GM19099 (cell line): ENCODE data around the gene PLPP2.

Source experiments
- POLR2A ChIP-seq: IDR thresholded peaks from 3 replicates; pipeline ENCODE4 v1.6.1; 2011; ENCODE audit warnings: low read depth; ENCODE audit not compliant: insufficient read length; ENCODE audit errors: extremely low read depth

Gene PLPP2

DNA sequence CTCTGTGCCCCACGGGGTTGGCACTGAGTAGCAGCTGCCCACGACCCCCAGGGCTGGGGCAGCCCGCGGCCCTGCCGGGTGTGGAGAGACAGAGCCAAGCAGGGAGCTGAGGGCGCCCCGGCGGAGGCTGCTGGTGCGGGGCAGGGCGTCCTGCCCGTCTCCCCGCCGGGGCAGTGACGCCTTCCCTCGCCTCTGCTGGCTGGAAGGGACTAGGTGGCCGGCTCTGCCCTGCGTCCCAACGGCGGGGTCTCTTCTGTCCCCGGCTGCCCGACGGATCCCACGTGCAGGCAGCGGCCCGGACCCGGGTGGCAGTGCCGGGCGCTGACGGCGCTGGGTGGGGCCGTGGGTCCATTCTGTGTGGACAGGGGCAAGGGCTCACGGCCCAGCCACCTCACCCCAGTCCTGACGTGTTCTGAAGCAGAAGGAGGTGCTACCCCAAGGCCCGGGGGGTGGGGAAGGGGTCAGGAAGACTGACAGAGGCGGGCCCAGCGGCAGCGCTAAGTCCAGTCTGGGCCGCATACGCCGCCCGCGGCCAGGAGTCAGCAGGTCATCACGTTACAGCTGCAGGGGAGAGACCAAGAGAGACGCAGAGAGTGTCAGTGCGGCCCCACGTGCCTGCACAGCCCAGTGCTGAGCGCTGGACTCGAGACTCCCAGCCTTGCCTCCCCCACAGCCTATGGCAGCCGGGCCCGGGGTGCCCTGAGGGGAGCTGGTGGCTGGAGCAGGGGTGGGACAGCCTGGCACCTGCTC is 15.1 kb upstream of the PLPP2 start:
- no peak for TF ChIP-seq POLR2A

DNA sequence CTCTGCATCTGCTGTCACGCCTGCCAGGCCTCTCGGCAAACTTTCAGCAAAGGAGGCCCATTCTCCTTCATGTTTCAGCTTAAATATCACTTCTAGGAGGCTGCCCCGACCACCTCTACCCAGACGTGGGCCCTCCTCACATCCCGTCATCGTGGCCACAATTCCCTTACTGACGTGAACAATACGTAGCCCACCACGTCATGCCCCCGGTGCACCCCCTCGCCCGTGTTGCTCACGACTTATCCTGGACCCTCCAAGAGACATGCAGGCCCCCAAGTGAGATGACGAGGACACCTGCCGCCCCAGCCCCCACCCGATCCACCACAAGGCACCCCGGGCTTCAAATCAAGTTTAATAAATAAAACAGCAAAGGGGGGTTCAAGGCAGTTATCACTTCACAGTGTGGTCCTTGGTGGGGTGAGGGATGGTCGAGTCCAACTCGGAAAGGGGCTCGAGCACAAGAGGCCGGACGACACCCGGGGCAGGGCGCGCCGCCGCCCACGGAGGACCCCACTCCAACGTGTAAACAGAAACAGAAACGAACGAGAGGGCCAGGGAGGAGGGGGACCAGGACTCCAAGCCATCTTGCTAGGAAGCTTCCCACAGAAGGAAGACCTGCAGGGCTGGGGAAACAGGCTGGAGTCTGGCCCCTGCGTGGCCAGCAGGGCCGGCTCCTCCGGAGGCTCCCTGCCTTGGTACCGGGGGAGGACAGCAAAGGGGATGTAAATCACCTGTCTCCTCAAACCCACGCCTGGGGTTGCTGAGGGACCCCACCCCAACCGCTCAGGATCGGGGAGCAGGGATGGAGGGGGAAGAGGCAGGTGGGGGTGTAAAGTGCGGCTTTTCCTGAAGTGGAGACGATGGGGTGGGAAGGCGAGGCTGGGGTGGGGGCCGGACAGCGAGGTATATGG is 14.3 kb upstream of the PLPP2 start:
- no peak for TF ChIP-seq POLR2A

DNA sequence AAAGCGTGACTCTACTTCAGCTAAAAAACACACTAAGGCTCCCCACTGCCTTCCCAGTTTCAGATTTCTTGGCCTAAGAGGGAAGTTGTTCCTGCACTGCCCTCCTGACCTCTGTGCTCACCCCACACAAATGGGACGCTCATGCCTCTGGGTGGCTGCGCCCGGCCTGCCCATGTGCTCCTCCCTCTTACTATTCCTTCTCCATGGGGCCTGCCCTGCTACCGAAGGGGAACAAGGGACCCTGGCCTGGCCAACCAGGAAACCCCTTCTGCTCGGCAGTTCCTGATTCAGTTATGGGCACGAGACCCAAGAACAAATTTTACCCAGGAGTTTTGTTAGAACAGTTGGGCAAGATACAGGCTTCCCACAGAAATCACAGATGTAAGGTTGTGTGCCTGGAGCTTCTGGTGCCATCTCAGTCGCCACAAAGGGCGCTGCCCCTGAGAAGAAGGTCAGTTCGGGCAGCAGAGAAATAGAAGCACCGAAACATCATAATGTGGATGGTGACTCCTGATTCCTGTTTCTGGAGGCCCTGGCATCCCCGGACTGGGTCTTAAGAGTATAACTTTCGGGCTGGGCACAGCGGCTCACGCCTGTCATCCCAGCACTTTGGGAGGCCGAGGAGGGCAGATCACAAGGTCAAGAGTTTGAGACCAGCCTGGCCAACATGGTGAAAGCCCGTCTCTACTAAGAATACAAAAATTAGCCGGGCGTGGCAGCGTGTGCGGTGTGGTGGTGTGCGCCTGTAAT is 5.4 kb upstream of the PLPP2 start:
- no peak for TF ChIP-seq POLR2A

DNA sequence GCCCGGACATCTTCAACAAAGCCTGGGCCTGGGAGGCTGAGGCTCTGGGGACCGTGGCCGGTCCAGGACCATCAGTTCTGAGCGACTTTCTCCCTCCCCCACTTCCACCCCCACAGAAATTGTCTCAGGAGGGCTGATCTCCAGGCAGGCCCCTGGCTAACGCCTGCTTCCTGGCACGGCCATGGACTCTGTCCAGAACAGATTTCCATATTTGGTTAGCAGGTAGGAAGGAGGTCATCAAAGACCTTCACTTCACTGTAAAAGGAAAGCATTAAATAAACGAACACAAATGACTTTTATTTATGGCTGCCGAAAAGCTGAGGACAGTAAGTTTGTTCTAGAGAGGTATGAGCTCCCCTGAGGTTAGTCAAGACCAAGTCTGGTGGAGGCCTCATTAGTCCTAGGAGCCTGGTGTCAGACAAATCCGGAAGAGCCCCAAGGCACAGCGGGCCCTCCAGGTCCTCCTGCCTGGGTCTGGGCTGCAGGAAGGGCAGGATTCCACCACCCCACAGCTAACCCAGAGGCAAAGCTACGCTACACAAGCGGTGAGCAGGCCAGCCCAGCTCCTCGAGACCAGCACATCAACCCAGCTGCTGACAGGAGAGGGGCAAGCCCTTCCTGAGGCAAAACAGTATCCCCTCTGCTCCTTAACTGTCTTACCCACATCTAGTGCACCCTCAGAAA is 4.6 kb upstream of the PLPP2 start:
- TF ChIP-seq POLR2A = no peak

DNA sequence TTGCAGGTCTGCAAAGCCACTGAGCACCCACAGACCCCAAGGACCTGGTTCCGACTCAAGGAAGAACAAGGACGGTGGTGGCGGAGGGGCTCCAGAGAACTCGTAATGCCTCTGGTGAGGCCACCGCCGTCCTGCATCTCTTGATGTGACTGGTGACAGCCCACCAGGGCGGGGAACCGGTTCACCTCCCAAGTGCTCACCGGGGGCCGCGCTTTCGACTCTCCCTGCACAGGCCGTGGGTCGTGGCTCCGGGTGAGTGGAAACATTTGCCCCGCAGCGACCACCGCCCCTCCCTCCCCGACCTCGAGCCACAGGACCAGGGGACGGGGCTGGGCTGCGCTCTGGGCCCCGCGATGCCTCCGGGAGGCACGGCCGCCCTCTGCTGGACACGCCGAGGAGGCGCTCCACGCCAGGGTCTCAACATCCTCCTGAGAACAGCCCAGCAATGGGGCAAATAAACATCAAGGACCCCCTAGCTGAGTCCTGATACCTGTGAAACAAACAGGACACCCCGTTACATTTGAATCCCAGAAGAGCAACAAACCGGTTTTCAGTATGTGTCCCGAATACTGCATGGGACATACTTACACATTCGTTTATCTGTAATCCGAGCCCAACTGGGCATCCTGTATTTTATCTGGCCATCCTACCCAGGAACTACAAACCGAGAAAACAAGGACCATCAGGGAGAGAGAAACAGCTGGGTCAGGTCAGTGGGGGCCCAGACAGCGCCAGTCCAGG is 3.9 kb upstream of the PLPP2 start:
- TF ChIP-seq POLR2A = no peak

DNA sequence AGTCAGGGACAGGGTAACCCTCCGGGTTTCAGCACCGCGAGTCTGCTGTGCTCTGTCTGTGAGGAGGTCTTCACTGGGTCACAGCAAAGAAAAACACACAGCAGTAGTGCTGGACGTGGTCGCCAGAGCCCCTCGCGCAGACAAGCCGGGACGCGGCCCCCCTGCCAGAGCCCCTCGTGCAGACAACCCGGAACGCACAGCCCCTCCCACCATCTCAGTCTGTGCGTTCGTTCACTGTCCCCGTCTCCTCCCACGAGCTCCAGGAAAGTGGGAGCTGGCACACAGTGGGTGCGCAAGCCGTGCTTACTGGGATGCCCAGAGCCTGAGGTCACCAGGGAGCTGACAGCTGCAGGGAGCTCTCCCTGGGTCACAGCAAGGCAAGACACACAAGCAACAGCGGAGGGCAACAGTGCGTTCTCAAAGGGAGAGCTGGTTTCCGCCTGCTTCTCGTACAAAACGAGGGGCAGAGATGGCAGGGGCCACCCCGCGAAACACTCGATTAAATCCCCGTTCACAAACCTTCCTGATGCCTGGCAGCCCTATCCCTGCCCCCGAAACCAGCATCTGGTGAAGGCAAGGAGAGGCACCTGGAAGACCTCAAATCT is 3.2 kb upstream of the PLPP2 start:
- no peak for TF ChIP-seq POLR2A

DNA sequence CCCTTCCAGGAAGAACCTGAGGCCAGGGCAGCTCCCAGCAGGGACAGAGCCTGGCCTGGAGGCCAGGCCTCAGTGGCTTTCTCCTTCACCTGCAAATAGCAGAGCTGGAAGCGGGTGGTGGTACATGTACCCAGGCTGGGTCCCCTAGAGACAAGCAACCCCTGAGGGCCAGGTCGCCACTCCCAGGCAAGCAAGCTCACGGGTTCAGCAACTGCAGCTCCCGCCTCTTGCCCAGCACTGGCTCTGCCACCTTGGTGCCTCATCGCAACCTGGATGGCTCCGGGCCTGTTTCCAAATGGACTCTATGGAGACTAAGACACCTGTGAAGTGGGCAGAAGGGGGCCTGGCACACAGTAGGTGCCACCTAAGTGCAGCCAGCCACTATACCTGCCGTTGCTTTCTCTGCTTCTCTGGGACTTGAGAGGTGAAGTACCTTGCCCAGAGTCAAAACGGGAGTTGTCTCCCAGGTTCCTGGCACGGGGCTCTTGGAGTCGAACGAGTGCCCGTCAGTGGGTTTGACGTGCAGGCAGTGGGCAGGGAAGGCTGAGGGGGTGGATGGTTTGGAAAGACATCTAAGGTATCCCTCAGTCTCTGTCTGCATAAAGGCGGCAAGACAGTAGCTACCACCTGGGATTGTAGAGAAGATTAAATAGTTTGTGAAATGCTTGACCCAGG is 2.4 kb upstream of the PLPP2 start:
- no peak for TF ChIP-seq POLR2A

DNA sequence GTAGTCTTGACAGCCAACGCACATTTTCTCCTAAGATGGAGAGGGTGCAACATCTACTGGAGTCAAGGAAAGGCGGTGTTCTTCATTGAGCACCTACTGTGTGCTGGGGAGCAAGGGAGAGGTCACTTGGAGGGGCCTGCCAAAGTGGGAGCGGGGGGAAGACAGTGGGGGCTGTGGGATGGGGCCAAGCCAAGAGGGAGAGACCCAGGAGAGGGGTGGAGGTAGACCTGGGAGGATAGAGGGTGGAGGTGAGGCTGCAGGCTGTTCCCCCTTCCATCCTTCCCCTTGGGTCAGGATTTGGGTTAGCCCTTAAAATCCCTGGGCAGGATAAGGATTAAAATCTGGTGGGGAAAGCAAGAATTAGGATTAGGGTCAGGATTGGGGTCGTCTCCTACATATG is 1.7 kb upstream of the PLPP2 start:
- no peak for TF ChIP-seq POLR2A

DNA sequence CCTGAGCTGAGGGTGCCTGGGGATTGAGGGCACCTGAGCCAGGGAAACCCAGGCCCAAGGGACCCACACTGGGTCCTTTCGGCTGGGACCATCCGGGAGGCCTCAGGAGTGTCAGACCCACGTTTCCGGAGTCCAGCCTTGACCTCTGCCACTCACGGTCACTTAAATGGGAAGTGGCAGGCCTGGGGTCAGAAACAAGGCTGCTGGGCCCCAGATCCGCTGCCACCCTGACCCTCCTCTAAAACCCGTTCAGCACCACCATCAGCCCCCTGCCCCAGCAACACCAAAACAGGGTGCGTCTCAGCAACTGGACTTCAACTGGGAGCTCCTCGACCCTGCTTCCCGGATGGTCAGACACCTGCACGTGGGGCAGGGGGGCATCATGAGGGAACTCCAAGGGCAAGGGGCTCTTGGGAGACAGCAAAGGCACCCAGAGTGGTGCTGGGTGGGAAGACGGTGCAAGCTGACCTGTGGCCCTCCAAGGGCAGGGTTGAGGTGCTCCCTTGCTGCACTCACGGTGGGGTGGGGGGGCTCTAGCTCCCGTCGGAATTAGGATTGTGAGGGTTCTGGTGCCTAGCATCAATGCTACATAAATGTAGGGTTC is 1.2 kb upstream of the PLPP2 start:
- TF ChIP-seq POLR2A = no peak

DNA sequence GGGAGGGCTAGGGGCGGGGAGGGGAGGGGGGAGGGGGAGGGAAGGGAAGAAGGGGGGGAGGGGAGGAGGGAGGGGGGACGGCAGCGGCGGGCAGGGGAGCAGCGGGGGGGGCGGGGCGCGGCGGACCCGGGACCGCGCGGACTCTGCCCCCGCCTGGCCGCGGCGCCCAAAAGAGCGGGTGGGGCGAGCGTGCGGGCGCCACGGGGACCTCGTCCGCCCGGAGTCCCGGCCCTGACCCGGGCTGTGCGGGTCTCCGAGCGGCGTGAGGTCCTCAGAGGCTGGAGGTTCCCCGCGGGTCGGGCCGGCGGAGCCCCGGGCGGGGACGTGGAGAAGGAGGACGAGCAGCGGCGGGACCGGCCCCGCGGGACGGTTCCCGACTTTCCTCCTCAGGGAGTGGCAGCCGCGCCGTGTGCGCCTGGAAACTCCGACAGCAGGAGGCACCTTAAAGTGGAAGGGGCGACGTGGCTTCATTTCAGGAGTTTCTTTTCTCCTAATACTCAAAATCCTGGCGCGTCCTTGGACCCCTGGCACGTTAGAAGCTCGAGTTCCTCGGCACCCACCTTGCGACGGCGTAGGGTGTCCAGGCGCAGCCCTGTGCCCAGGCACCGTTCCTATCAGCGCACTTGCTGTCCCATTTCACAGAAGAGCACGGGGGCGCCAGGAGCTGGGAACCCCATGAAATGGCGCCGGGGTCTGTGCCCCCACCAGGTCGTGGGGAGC is 518 bp upstream of the PLPP2 start:
- TF ChIP-seq POLR2A = no peak

DNA sequence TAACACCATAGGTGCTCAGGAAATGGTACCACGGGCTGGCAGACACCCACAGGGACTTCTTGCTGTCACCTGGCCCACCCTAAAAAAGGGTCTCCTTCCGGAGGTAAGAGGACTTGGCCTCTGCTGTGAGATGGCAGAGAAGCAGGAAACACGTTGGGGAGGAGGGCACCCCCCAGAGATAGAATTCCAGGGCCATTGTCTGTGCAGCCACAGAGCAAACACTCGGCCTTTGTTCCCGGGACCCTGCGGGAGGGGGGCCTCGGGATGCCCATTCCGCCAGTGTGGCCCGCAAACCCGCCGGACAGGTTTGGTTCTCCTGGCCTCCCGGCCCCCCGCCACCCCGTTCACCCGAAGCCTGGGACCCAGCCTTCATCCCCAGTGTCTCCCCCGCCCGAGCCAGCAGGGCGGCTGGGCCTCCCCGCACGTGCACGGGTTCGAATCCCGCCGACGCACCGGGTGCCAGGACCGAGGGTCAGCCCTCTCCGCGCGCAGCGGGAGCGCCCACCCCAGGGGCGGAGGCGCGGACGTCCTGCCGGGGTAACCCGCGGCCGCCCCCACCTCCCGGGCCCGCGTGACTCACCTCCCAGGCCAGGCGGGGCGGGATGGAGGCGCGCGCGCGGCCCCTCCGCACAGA is 714 bp downstream of the PLPP2 start:
- TF ChIP-seq POLR2A = no peak
